Amniotic epithelial cell (primary cell): ENCODE data around the gene ATP1A2.
A peak's percentile ranks its signal among the peaks of the same experiment; 100 is the strongest.

Source experiments
- DNase-seq: peaks from one replicate; pipeline ENCODE4 v3.0.0-alpha.2; 2010; ENCODE audit warnings: low read depth

The ATP1A2 gene

DNA sequence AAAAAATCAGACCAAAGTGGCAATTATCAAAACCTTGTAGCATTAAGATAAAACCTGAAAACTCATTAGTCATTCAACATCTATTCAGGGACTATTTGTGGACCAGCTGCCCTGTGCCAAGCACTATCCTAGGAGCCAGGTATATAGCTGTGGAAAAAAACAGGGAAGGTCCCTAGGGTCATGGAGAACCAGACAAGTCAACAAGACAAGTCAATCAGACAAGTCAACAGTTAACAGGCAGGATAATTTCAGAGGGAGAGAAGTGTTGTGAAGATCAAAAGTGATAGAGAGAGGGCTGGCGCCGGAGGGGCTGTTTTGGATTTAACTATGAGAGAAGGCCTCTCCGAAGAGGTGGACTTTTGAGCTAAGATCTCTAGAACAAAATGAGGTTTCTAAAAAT, 32.6 kb downstream of the ATP1A2 start:
- DNase-seq, result no peak

DNA sequence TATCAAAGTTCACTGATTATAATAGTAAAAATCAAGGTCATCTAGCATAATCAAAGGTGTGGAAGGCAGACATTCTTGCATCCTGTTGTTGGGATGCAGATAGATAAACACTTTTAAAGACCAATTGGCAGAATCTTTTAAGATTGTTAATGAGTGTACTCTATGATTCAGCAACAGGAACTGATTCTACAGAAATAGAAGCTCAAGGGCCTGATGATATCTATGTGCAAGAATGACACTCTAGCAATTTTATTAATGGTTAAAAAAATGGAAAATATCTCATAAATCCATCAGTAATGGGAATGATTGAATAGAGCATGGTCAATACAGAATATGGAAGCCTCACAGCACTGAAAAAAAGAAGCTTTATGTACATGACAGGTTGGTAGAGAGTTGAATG, 33.7 kb downstream of the ATP1A2 start:
- no peak for DNase-seq

DNA sequence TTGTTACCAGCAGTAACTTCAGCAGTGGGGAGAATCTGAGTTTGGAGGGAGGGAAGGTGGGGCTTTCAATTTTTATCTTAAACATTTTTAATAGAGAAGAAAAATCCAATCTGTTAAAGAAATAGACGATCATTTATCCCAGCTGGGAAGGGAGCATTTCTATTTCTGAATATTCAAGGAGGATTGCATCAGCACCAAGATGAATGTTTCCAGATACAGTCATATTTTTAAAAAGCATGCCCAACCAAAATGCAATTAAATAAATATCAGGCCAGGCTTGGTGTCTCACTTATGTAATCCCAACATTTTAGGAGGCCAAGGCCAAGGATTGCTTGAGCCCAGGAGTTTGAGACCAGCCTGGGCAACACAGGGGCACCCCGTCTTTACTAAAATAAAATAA, 34.2 kb downstream of the ATP1A2 start:
- peak; percentile 9 for DNase-seq

DNA sequence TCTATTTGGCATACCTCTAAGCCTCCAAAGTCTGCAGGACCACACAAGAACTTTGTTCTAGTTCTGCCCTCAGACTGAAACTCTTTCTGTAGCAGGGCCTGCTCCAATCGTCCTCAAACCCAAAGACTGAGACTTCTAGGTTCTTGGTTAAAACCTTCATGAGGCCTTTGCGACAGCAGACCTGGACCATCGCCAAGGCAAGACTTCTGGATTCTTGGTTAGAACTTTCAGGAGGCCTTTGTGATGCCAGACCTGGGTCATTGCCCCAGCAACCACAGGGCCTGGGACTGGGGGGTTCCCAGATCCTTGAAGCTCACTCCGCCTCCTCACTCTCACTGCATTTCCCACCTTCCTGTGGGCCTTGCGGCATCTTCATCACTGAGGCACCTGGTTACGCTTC, 35.7 kb downstream of the ATP1A2 start, which contains the start of gene ATP1A4:
TSS of gene ATP1A4 (plus strand) at position 301 of the 400 bp plus-strand sequence. CDS start 438 bp downstream, outside the sequence.
- no peak for DNase-seq

DNA sequence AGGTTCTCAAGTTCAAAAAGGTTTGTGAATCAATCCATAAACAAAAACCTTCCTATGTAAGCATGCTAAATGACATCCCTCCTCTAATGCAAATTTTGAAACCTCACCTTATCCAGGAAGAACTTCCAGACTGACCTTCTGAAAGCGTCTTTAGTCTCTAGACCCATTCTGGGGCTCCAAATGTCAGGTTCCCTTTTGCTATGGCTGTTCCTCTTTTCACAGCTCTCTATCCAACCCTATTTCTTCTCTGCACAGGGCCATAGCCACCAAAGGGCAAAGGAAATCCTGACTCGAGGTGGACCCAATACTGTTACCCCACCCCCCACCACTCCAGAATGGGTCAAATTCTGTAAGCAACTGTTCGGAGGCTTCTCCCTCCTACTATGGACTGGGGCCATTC, 39.2 kb downstream of the ATP1A2 start:
- DNase-seq, result no peak

DNA sequence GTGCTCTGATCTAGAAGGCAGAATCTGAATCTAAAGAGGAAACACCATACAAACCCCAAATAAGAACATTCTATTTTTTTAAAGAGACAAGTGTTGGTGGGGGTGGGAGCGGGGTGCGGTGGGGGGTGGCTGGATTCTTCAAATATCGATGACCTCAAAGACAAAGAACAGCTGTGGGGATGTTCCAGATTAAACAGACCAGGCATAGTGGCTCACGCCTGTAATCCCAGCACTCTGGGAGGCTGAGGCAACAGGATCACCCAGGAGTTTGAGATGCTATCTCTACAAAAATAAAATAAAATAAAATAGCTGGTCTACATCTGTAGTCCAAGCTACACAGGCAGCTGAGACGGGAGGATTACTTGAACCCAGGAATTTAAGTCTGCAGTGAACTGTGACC, 40.8 kb downstream of the ATP1A2 start:
- DNase-seq, result no peak

DNA sequence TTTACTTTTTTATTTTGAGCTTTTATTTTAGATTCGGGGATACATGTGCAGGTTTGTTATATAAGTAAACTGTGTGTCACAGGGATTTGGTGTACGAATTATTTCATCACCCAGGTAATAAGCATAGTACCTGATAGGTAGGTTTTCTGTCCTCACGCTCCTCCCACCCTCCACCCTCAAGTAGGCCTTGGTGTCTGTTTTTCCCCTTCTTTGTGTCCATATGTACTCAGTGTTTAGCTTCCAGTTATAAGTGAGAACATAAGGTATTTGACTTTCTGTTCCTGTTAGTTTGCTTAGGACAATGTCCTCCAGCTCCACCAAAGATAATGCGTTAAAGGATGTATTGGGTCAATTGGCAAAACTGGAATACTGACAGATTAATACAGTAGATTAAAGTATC, 41.6 kb downstream of the ATP1A2 start:
- DNase-seq, result no peak

DNA sequence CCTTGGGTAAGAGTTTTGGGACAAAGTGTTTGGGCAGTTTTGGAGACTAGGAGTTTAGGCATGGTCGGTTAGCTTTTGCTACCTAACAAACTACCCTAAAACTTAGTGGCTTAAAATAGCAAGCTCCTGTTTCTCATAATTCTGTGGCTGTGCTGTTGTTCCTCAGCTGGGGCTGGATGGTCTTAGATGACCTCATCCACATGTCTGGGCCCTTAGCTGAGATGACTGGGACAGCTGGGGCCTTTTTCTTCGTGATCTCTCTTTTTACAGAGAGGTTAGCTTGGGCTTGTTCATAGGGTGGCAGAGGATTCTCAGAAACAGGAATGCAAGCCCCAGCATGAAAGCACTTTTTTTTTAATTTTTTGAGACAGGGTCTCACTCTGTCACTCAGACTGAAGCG, 42.5 kb downstream of the ATP1A2 start:
- DNase-seq, result no peak

DNA sequence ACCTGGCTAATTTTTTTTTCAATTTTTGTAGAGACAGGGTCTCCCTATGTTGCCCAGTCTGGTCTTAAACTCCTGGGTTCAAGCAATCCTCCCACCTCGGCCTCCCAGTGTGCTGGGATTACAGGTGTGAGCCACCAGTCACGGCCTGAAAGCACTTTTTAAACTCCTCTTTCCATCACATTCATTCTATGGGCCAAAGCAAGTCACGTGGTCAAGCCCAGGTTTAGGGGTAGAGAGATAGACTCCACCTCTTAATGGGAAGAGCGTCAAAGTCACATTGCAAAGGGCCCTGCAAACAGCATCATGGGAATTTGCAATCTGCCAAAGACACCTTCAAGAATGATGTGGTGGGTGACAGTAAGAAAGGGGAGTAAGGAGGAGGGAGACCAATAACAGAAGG, 43.0 kb downstream of the ATP1A2 start:
- no peak for DNase-seq

DNA sequence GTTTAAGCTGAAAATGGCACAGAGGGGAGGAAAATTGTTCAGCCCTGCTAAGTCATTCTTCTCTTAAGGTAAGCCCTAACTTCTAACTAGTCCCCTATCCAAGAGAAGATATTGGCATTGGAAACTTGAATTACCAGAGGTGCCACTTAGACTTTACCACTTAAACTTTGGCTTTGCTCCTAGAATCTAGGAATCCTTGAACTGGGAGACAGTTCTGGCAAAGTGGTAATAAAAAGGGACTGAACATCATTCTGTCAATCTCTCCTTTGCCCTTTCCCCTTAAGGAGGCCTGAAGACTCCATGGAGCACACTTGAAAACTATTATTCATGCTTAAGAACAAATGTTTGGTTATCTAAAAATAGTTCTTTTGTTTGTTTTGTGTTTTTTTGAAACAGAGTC, 44.3 kb downstream of the ATP1A2 start:
- no peak for DNase-seq

DNA sequence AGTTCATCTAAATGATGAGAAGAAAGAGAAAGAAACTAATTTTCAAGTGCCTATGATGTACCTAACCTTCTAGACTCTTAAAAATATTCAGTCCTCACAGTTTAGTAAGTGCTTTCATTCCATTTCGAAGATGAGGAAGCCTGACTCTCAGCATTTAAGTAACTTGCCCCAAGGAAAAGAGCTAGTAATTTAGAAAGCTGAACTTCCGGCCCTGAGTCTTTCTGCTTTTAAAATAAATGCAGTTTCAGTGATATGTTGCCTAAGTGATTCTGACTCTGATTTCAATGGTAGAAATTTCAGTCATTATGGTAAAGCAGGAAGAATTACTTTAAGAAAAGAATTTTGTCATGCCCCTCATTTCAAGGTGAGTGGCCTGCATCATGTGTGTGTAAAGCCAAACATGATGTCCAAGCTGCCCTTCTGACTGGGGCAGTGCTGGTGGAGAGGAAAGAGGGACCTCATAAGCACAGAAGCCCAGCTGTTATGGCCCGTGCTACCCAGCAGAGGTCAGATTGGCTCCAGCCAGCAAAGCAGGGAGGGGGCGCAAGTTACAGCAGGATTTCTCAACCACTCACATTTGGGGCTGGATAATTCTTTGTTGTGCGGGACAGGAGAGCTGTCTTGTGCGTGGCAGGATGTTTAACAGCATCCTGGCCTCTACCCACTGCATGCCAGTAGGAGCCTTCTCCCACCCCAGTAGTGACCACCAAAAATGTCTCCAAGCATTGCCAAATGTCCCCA, 46.6 kb downstream of the ATP1A2 start:
- peak; percentile 15 for DNase-seq

DNA sequence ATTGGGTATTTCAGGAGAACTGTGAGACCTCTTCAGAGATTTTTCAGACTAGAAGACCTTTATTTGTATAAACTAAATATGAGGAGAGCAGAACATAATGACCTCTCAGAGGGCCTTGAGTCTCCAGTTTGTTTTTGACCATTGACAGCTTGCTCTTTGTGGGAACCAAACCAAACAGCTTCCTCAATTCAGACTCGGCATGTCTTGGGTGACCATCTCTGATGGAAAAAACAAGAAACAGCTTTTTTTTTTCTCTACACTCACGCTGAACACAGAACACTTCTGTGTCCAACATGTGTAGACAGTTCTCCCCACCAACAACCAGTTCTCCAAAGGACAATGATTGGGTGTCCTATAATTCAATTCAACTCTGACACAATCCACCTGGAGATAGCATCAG, 47.4 kb downstream of the ATP1A2 start:
- no peak for DNase-seq

DNA sequence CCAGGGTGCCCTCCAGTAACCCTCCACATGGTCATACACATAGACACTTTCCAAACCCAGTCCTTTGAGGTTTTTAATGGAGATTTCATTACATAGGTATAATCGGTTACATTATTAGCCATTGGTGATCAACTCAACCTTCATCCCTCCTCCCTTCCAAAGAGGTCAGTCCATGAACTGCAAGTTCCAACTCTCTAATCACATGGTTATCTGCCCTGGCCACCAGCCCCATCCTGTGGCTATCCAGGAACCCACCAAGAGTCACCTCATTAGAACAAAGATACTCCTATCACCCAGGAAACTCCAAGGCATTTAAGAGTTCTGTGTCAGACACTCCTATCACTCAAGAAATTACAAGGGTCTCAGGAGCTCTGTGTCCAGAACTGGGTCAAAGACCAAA, 48.1 kb downstream of the ATP1A2 start:
- DNase-seq, result no peak

DNA sequence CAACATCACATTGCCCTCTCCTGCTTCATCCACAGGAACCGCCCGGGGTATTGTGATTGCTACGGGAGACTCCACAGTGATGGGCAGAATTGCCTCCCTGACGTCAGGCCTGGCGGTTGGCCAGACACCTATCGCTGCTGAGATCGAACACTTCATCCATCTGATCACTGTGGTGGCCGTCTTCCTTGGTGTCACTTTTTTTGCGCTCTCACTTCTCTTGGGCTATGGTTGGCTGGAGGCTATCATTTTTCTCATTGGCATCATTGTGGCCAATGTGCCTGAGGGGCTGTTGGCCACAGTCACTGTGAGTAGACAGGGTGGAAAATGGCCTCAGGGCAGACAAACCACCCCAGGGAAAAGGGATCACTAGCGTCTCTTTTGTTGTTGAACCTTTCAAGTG, 48.6 kb downstream of the ATP1A2 start:
- DNase-seq, result no peak

DNA sequence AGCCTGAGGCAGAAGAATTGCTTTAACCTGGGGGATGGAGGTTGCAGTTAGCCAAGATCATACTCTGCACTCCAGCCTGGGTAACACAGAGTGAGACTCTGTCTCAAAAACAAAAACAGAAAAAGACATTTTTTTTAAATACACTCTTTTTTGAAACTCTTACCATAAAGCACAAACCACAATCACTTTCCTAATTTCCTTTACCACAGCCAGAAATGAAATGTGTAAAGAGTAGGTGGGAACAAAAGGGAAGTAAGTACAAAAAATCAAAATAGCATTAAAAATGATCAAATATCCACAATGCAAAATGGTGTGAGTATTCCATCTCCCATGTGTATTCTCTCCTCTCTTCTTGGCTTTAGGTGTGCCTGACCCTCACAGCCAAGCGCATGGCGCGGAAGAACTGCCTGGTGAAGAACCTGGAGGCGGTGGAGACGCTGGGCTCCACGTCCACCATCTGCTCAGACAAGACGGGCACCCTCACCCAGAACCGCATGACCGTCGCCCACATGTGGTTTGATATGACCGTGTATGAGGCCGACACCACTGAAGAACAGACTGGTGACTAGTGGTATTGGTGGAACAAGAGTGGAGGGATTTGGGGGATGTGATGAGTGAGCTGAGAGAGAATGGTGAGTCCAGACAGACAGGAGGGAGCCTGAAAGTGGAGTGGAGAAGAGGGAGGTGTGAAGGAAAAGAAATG, 50.8 kb downstream of the ATP1A2 start:
- DNase-seq, result no peak

DNA sequence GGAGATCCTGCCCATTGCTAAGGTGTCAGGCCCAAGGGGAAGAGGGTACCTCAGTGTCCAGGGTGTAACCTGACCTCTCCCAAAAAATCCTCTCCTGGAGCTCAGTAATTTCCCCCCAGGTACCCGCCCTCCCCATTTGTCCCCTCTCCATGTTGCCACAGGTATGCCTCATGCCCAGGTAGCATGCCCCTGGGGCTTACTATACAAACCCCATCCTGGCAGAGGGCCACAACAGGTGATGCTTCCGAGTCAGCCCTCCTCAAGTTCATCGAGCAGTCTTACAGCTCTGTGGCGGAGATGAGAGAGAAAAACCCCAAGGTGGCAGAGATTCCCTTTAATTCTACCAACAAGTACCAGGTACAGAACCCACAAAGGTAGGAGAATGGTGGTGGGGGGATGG, 51.5 kb downstream of the ATP1A2 start:
- no peak for DNase-seq

DNA sequence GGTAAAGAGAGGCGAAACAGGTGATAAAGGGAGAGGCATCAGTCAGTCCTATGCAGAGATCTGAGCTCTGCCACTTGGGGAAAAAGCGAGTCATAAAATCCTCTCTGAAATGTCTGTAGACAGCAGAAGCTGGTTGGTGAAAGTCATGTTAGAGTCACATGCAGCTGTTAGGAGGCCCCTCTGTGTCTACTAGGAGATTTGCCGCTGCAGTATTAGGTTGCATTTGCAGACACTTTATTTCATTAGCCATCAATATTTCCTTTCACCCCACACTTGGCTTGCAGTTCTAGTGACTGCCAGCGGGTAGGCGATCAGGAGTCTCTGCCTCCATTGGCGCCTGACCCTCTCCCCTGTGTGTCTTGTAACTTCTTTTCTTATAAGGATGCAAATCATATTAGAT, 52.0 kb downstream of the ATP1A2 start:
- DNase-seq, result no peak

DNA sequence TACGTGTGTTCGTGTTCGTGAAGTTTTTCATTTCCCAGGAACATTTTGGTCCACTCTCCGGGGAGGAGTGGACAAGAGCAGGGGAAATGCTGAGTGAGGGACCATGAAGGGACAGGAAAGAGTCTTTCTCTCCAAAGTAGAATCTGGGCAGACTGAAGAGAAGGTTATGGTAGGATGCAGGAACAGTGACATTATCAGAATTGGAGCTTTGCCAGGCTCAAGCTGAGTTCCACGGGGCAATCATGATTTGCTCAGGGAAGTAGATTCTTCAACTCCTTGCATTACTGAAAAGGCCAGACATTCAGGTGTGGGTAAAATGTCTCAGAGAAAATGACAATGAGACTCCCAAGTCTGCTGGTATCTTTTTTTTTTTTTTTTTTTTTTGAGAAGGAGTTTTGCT, 52.5 kb downstream of the ATP1A2 start:
- DNase-seq, result no peak

DNA sequence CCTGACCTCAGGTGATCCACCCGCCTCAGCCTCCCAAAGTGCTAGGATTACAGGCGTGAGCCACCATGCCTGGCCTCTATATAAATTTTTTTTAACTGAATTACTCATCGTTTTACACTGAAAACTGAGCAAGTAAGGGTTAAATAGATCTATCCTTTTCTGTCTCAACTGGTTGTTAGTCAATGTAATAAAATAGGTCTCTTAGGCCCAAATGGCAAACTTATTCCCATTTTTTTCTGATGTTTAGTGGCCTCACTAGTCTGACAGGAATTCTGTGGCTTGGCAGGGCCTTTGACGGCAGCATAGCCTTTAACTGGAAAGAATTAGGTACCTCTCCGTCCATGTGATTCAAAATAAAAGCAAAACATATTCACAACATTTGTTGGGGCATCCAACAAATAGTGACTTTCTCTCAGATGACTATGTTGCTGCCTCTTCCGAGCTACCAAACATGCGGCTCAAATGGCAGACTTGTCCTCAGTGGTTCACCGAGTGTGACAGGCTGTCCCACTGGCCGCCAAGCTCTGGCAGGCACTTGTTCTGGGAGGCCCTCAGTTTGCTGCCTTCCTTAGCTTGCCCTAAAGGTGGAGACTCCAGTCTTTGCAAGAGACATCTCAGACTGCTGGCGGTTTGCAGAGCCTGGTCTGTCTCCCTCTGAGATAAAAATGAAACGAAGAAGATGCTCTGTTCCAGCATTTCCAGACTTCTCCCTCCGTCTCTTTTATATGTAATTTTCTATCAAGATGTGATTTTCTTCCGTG, 53.2 kb downstream of the ATP1A2 start:
- DNase-seq, result no peak

DNA sequence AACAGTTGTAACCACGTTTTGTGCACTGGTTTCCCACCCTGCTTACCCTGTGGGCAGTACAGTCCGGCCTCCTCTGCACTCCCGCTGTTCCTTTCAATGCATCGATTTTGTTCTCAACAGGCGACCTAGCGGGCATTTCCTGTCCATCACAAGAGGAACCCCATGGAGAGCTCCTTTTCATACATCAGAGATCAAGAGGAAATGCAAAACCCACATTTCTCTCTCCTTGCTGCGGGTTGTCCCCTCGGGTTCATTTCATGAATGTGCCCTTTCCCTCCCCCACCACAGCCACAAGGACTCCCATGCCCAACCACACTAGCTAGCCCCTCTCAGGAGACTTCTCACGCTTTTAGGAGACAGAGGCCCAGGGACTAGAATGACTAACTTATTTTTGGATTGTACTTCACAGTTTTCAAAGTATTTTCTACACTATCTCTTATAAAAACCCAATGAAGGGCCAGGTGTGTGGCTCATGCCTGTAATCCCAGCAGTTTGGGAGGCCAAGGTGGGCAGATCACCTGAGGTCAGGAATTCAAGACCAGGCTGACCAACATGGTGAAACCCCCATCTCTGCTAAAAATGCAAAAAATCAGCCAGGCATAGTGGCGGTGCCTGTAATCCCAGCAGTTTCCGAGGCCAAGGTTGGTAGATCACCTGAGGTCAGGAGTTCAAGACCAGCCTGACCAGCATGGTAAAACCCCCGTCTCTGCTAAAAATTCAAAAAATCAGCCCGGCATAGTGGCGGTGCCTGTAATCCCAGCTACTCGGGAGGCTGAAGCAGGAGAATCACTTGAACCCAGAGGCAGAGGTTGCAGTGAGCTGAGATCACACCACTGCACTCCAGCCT, 54.2 kb downstream of the ATP1A2 start:
- no peak for DNase-seq

DNA sequence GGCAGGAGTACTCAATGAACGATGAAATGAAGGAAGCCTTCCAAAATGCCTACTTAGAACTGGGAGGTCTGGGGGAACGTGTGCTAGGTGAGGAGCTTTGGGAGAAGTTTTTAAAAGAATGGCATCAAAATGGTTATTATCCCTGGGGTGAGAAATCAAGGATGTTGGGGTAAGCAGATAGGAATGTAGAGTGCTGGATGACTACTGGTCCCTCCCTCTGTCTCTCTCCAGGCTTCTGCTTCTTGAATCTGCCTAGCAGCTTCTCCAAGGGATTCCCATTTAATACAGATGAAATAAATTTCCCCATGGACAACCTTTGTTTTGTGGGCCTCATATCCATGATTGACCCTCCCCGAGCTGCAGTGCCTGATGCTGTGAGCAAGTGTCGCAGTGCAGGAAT, 55.8 kb downstream of the ATP1A2 start:
- DNase-seq, result peak; percentile 12

DNA sequence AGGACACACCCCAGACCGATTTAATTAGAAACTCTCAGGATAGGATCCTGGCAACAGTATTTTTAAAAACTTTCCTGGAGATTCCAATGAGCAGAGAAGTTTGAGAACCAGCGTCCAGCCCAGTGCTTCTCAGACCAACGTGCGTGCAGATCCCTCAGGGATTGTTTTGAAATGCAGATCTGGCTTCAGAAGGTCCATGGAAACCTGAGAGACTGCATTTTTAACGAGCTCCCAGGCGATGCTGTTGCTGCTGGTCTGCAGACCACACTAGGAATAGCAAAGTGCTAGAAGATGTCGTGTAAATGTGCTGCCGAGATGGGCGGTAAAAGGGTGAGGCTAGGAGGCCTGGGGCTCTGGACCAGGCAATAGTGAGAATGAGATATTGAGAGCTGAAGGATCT, 56.4 kb downstream of the ATP1A2 start:
- DNase-seq, result no peak
